Head of caudate nucleus (tissue), 42 donors: ENCODE measurements around the gene LHPP.

ENCODE experiments used
- DNase-seq, 42 donors: peaks; one replicate each; pipeline versions ENCODE4 v3.0.0 to v3.0.0-alpha.2; 2020 to 2021; ENCODE audit warnings: mixed read lengths in 7 of 42
- intact Hi-C: fragments of 100-400 bp; cut with DNase I; formaldehyde crosslinking; loops from one replicate; pipeline ENCODE4 v1.15.0; 2022

LHPP gene

DNA sequence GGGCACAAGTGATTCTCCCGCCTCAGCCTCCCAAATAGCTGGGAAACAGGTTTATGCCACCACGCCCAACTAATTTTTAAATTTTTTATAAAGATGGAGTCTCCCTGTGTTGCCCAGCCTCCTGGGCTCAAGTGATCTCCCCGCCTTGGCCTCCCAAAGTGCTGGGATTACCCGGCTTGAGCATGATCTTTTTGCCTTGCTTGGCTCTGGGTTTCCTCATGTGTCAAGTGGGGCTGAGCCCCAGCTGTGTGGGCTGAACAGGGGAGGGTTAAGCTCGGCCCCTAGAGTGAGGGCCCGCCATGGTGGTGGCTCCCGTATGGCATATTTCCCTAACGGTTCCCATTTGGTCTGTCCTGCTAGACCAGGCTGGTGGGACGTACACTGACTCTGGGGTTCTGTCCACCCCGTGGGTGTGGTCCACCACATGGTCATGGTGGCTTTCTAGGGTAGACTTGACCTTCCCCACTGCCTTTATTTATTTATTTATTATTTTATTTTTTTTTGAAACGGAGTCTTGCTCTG lies 66.3 kb downstream of the LHPP start:
- intact Hi-C loops = no loop called here
- DNase-seq = no peak

DNA sequence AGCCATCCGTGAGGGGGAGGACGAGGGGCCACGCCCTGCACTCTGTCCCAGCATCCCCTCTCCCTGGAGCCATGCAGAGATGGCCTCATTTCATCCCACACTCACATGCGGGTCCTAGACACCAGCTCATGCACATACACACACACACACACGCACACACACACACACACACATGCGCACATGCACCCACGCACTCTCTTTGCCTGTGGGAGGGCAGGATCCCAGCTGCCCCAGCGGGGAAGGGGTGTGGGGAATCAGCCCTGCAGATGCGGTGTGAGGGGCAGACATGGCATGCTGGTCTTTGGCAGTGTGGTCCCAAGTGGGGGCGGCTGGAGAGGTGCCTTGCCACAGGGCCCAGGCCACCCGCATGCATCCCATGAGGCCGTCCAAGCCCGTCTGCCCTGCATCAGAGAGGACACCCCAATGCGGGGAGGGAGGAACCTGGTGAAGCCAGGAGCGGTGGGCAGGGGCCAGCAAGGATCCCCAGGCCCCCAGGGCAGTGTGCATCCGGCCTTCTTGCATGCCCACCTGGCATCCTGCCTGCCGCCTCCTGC lies 68.1 kb downstream of the LHPP start:
- peak in 14 of 42 donors; percentile 24 to 72 (median 46) for DNase-seq
- intact Hi-C loops = loop anchor here (5.0 to 10.0 kb wide), 2 partner anchors 213 to 295 kb away; partner anchors contain the start of gene FAM53B

DNA sequence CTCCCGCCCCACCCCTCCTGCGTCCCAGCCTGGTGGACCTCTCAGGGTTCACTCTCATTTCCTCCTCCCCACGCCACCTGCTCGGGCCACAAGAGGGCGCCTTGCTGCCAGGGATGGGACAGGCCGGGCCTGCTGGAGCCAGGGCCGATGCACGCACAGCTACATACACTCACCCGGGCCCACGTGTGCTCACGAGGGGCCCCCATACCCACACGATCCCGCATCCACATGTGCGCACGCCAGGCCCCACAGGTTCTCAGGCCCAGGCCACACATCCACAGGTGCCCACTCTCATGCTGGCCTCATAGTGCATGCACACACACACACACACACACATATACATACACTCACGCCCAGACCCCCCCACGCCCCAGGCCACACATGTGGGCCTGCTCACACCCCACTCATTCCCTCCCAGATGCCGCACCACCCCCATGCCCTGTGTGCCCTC lies 68.6 kb downstream of the LHPP start:
- DNase-seq = peak; percentile 82 to 96 (median 90)
- intact Hi-C loops = loop anchor here (5.0 to 10.0 kb wide), 2 partner anchors 212 to 295 kb away; partner anchors contain the start of gene FAM53B

DNA sequence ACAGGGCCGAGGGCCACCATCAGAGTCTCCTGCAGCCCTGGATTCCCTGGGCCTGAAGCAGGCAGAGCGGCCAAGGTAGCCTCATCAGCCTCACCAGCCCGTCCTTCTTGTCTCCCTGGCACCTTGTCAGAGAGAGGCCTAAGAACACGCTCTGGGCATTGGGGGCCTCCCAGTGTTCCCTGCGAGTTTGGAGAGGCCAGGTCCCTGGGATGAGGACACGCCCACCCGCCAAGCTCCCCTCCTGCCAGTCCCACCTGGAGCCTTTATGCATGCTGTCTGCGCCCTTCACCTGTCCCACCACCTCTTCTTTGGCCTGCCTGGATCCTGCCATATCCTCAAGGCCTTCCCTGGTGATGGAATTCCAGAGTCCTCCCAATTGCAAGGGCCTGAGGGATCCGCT lies 69.2 kb downstream of the LHPP start:
- no peak for DNase-seq
- intact Hi-C loops = loop anchor here (5.0 to 10.0 kb wide), 2 partner anchors 211 to 294 kb away; partner anchors contain the start of gene FAM53B

DNA sequence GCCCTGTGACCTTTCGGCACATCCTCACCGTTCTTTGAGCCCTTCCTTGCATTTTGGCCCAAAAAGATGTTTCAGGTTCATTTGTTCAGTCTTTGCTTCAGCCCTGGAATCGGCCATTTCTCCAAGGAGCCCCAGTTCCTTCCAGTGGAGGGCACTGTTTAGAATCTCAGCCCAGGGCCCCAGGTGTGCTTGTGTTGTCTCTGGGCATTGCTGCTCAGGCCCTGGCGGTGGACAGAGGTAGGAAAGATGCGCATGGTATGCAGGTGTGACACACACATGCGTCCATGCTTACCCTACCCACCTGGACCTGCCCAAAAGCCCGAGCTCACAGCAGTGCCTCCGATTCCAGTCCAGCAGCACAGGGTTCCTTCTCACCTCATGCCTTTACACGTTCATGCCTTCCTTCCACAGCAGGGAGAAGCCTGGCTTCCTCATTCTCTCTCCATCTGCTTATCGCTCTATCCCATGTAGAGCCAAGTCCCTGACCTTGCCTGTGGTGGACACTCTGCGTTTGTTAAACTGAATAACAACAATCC lies 70.6 kb downstream of the LHPP start:
- intact Hi-C loops = loop anchor here (5.0 to 10.0 kb wide), 2 partner anchors 210 to 293 kb away; partner anchors contain the start of gene FAM53B
- no peak for DNase-seq

DNA sequence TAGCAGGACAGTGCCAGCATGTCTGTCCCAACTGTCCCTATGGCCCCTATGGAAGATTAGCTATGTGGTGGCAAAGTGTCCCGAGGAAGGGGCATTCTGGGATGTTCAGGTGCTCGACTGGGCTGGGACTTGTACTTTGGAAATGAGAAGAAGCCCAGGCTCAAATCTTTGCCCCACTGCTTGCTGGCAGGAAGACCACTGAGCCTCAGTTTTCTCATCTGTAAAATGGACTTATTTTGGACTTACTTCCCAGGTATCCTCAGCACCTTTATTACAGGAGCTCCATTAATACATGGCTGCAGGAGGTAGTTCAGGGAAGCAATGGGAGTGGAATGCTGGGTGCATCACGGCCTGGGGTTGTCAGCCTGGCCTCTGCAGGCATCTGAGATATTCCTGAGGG lies 71.2 kb downstream of the LHPP start:
- no peak for DNase-seq
- intact Hi-C loops = loop anchor here (5.0 to 10.0 kb wide), 2 partner anchors 210 to 292 kb away; partner anchors contain the start of gene FAM53B

DNA sequence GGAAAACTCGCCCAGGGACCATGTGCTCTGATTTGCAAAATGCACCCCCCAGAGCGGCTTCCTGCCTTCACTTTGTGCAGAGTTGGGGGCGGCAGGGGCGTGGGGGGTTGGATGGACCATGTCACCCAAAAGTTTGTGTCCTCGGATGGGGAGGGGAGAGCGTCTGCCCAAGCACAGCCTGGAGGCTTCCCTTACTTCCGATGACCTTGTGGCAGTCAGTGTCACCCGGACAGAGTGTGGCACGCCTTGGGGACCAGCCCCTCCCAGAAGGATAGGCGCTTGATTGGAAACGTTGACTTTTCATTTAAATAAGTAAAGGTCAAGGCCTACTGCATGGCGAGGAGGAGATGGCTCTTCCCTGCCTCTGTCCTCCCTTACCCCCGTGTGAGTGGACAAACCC lies 71.6 kb downstream of the LHPP start:
- intact Hi-C loops = loop anchor here (5.0 to 10.0 kb wide), 2 partner anchors 209 to 292 kb away; partner anchors contain the start of gene FAM53B
- DNase-seq = no peak

DNA sequence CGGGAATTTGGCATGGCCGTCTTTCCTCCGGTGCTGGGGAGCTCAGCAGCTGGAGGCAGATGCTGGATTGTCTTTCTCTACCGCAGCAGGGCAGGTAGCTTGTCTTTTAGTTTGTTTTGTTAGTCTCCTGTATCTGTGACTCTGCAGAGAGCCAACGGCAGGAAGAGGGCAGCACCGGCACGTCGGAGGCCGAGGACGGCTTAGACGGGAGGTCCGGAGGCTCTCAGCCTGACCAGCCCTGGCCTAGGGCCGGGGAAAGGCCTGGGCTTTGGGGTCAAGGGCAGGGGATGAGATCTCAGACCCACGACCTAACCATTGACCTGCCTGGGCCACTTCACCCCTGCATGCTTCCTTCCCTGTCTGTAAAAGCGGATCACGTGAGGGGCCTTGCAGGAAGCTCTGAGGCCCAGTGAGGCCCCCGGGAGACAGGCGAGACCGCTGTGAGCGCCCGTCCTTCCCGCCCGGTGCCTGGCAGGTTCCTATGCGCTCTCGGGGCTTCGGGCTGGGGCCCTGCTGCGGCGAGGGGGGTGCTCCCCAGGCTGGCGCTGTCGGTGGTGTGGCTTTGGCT lies 72.7 kb downstream of the LHPP start:
- intact Hi-C loops = loop anchor here (5.0 to 10.0 kb wide), 2 partner anchors 208 to 290 kb away; partner anchors contain the start of gene FAM53B
- DNase-seq = peak in 12 of 42 donors; percentile 7 to 59 (median 43)

DNA sequence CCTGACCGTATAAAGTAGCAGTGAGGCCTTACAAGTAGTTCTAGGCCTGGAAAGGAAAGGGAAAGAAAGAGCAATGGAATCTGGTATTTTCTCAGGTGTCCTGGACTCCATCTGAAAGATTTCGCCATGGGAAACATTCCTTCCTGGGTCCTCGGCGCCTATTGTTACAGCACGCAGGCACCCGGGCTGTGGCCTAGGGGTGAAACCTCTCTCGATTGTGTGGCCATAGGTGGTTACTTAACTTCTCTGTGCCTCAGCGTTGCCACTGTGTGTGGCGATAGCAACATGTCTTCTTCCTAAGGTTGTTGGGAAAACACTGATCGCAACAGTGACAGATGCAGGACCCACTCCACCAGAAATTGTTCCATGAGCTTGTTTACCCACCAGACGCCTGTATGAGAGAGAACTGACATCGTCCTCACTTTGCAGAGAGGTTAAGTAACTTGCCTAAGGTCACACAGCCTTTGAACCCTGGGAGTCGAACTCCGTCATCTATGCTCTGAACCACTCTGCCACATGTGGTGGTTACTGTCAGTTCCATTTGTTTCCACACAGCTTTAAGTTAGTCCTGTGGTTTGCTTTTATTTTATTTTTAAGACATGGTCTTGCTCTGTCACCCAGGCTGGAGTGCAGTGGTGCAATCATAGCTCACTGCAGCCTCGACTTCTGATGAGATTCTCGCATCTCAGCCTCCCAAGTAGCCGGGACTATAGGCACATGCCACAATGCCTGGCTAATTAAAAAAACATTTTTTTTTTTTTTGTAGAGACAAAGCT lies 73.4 kb downstream of the LHPP start:
- DNase-seq = no peak
- intact Hi-C loops = loop anchor here (5.0 to 10.0 kb wide), 2 partner anchors 207 to 290 kb away; partner anchors contain the start of gene FAM53B

DNA sequence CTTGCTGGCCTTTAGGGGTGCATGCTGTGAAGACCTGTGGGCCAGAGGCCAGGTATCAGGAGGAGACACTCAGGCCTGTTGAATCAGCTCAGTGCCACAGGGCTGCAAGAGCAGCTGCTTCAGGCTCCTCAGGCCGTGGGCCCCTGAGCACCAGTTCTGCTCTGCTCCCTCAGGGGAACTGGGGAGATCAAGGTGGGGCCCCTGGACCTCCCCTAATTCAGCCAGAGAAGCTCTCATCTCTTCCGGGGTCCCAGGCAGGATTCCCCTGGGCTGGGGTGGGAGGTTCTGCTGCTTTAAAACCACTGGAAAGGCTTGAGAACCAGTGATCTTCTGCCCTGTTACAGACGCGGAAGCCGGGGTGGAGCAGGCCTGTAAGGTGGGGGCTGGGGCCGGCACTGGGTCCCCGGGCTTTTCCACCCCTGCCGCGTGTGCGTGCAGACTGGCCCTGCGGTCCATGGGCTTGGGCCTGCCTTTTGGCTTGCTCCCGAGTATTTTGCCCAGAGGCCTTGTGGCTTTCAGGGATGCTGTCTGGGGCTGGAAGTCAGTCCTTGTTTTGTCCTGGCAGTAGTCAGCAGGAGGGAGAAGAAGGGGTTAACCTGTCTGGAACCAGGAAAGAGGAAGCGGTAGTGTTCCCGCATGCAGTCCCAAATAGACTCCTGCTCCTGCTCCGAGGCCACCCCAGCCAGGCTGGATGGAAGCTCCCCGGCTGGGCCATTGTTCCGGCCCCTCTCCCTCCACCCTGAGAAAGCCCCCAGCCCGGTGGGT lies 74.3 kb downstream of the LHPP start:
- intact Hi-C loops = loop anchor here (10.0 kb wide), 1 partner anchor 289 kb away; no protein-coding TSS in a partner anchor
- DNase-seq = peak in 1 of 42 donors; percentile 48

DNA sequence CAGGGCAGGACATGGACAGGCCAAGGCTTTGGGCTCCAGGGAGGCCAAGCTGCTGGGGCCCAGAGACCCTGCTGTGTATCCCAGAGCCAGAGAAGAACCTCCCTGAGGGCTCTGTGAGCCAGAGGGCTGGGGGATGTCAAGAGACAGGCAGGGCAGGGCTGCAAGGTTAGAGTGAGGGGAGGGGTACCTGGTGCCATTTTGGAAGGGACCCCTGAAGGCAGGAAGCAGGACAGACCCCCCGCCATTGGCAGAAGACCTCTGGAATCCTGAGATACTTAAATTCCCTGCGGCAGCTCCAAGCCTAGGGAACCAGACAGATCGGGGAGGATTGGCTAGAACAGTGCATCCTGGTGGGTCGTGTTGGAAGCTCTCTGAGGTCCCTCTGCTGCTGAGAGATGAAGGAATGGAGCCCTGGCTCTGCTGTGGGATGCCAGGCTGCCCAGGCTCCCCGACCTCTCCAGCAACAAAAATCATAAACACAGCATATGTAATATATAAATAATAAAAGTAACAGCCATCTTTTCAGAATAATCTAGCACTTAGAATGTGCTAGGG lies 75.0 kb downstream of the LHPP start:
- no peak for DNase-seq
- intact Hi-C loops = loop anchor here (10.0 kb wide), 1 partner anchor 288 kb away; no protein-coding TSS in a partner anchor

DNA sequence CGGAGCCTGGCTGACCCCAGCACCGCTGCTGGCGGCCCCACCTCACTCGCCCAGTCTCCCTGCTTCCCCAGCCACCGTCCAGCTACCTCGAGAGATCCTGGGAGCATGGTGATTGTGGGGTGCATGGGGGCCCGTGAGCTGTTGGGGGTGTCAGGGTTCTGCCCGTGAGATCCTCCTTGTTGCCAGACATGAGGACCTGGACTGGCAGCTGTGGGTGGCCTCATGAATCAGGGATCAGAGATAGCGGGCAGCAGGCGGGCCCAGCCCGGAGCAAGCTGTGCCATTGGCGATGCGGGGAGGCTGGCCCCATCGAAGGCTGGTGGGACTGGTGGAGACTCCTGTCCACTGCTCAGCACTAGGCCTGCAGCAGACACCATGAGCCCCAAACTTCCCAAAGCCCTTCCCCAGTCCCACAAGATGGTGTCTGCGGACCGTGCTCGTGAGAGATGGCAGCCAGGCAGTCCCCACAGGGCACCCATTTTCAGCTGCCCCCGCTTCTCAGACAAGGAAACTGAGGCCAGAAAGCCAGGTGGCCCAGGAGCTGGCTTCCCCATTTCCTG lies 75.6 kb downstream of the LHPP start:
- DNase-seq = no peak
- intact Hi-C loops = loop anchor here (10.0 kb wide), 1 partner anchor 288 kb away; no protein-coding TSS in a partner anchor

DNA sequence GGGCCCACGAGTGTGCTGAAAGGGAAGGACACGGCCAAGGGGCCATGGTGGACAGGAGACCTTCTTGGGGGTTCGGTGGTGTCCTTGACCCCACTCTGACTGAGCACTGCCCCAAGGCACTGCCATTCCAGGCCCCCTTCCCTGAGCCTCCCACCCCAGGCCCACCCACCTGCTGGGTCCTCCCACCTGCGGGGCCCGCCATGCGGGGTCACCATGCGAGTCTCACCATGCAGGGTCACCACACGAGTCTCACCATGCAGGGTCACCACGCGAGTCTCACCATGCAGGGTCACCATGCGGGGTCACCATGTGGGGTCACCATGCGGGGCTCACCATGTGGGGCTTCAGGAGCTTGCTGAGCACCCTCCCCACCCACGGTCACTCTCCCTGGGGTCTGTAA lies 76.3 kb downstream of the LHPP start:
- intact Hi-C loops = loop anchor here (10.0 kb wide), 1 partner anchor 287 kb away; no protein-coding TSS in a partner anchor
- DNase-seq = no peak

DNA sequence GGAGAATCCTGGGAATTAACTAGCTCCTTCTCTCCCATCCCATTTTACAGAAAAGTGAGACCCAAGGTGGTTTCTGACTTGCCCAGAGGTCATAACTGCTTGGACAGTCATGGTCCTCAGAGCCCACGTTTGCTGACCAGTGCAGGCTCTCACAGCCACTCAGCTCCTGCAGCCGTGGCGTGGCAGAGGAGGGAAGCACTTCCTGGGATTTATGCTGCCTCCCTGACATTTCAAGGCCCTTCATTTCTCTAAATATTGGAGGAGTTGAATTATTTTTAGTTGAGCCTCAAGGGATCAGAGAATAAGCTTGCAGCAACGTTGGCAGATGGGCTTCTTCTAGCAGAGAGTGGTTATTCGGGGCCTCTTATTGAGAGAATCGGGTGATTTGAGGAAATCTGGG lies 77.1 kb downstream of the LHPP start:
- no peak for DNase-seq
- intact Hi-C loops = loop anchor here (10.0 kb wide), 1 partner anchor 286 kb away; no protein-coding TSS in a partner anchor

DNA sequence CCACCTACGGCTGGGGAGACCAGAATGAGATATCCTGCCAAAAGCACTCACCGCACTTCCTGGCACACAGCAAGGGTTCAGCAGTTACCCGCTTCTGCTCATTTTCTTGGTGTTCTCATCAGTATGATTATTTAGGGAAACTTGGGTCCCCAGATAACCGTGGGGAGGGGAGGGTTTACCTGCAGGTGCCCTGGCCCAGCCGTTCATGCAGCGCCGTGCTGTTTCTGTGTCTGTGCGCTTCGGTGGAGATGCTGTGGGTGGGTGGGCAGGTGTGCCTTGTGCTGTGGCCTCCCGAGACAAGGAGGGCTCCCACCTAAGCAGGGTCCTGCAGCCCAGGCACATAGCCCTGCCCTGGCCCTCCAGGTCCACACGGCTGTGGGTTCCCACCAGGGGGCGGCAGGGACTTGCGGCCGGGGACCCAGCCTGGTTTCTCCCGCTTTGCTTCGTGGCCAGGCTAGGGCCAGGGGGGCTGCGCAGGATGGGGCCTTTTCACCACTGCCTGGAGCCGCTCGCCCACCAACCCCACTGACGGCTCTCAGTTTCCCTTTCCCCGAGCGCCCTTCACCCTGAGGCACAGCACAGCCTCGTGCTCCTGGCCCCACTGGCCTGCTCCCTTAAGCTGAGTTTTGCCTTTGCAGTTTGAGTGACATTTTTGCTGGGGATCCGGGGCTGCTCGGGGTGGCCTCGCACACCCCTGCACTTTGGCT lies 78.5 kb downstream of the LHPP start:
- intact Hi-C loops = loop anchor here (10.0 kb wide), 1 partner anchor 285 kb away; no protein-coding TSS in a partner anchor

DNA sequence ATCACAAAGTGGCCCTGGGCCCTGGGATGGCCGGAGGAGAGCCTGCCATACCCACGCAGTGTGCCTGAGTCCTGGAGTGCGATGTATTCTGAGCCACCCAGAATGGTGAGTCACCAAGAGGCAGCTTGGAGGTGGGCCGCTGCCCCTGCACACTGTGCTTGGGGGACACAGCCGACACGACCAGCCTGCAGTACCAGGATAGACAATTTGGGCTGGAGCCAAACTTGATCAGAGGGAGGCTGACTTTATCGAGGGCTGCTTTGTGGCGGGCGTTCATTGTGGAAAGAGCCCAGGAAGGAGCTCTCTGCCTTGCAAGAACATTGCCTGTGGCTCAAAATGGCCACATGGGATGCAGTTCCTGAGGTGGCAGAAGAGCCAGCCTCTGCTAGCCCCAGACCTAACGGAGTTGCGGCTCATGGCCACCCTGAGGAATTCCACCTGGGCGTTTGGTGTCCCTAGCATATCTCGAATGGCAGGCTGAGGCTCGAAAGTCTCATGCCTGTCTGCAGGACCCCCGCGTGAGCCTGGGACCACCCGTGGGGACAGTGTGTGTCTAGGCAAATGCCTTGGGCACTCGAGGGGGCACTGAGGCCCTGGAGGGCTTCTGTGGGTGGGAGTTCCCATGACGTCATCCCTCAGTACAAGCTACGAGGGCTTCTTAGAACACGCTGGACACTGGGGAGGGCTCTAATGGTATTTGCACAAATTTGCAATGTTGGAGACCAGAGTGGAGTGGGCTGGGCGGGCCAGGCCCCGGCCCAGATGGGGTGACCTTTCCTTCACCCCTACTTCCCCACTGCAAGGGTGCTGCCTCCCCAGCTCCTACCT lies 79.7 kb downstream of the LHPP start:
- intact Hi-C loops = no loop called here
- DNase-seq = no peak

More for the DNA sequence above, 78.5 kb downstream of the LHPP start:
- DNase-seq = peak; percentile 39 to 91 (median 76)
